Measurements from ENCODE around the gene PSME3IP1. TPM values are rescaled to one million over a fixed set of nuclear protein-coding genes. Genes with fewer than 3 reads are reported as not detected.

The PSME3IP1 gene
- total and polyA plus RNA-seq, 9 of the 15 experiments (the other 6 are each of a cell fraction or from before 2014, with no cell fraction given), result 63.8 to 187 (median 142) TPM

- TF ChIP-seq RERE (CRISPR knock-in tag; IDR thresholded peaks at IDR 0.05; ENCODE audit: borderline replicate concordance), result no peak
- no peak for TF ChIP-seq AFF4 (CRISPR knock-in tag; IDR thresholded peaks at IDR 0.05)
- TF ChIP-seq ZNF280A (IDR thresholded peaks at IDR 0.05; ENCODE audit: low read depth, partially characterized antibody), result no peak
- no peak for TF ChIP-seq ASH1L (IDR thresholded peaks at IDR 0.05; ENCODE audit: borderline replicate concordance, low read depth, partially characterized antibody)
These were observed 52.0 kb downstream of the PSME3IP1 start (continued) for GRCh38 chr16:57133886-57134285.

Measured in K562 (cell line).